K562 (cell line): Measurements from ENCODE around the gene LRRC57. TPM values are rescaled to one million over a fixed set of nuclear protein-coding genes. Genes with fewer than 3 reads are reported as not detected.
A peak's percentile ranks its signal among the peaks of the same experiment; 100 is the strongest.

Experiments
- BRD4 ChIP-seq: fragments of 200-600 bp; sonication (generic); IDR thresholded peaks from 2 replicates; pipeline ENCODE4 v1.6.1; 2017; ENCODE audit warnings: inconsistent platforms
- CHD4 ChIP-seq: fragments of 200-600 bp; sonication (generic); IDR thresholded peaks from 3 replicates; pipeline ENCODE4 v1.6.1; 2012; ENCODE audit warnings: low read depth, mild to moderate bottlenecking, mixed read lengths, low read length, inconsistent platforms; ENCODE audit not compliant: insufficient read depth, insufficient replicate concordance, poor library complexity, severe bottlenecking
- CREB1 ChIP-seq, 2 experiments: sonication (generic) in 1 of 2; formaldehyde crosslinking in 1 of 2; IDR thresholded peaks; 2 replicates each; pipeline versions ENCODE4 v1.6.1 to v1.8.0; 2012 to 2022; ENCODE audit warnings: inconsistent platforms in 1 of 2, mild to moderate bottlenecking in 1 of 2, missing genetic modification reagents in 1 of 2, moderate library complexity in 1 of 2
- DEAF1 ChIP-seq: fragments of 450-650 bp; formaldehyde crosslinking; IDR thresholded peaks from 2 replicates; pipeline ENCODE4 v1.4.0; 2020; ENCODE audit warnings: mild to moderate bottlenecking, moderate library complexity
- ELF2 ChIP-seq: fragments of 250-450 bp; sonication (Bioruptor Pico); IDR thresholded peaks from 2 replicates; pipeline ENCODE4 v1.5.0; 2021; ENCODE audit warnings: mild to moderate bottlenecking
- FOXM1 ChIP-seq, 2 experiments: fragments of 450-650 bp in 1 of 2; sonication (generic) in 1 of 2; formaldehyde crosslinking in 1 of 2; IDR thresholded peaks; 2 replicates each; pipeline versions ENCODE4 v1.6.1 to v1.9.0; 2017 to 2022; ENCODE audit warnings: low read depth in 2 of 2, mild to moderate bottlenecking in 2 of 2, missing genetic modification reagents in 1 of 2, moderate library complexity in 1 of 2
- FUS ChIP-seq: fragments of 200-400 bp; formaldehyde crosslinking; optimal IDR thresholded peaks from 2 replicates; pipeline ENCODE3; 2017; ENCODE audit warnings: low read depth, low read length
- GABPA ChIP-seq: fragments of 200-800 bp; sonication (Bioruptor generic); conservative IDR thresholded peaks from 2 replicates; pipeline ENCODE4 v1.6.1; 2016; ENCODE audit warnings: low read depth, missing genetic modification characterization, missing compliant biosample characterization
- HNRNPK ChIP-seq: fragments of 200-400 bp; formaldehyde crosslinking; IDR thresholded peaks from one replicate; pipeline ENCODE4 v1.6.1; 2018; ENCODE audit warnings: mild to moderate bottlenecking, low read depth, low read length; ENCODE audit not compliant: poor library complexity, severe bottlenecking
- HSF4 ChIP-seq: fragments of 250-450 bp; sonication (Bioruptor Pico); IDR thresholded peaks from 2 replicates; pipeline ENCODE4 v2.1.2; 2022; ENCODE audit warnings: mild to moderate bottlenecking, moderate library complexity, borderline replicate concordance
- MED1 ChIP-seq: sonication (generic); formaldehyde crosslinking; IDR thresholded peaks from 2 replicates; pipeline ENCODE4 v1.8.1; 2023; ENCODE audit warnings: missing genetic modification reagents, borderline replicate concordance
- NCOA1 ChIP-seq: fragments of 450-650 bp; IDR thresholded peaks from 2 replicates; pipeline ENCODE4 v1.6.1; 2016; ENCODE audit warnings: low read depth
- NR2C1 ChIP-seq, 2 experiments: fragments of 450-650 bp; IDR thresholded peaks; 2 replicates each; pipeline ENCODE4 v1.6.1; 2017; ENCODE audit warnings: mild to moderate bottlenecking in 2 of 2, antibody characterized with exemption in 1 of 2, inconsistent platforms in 1 of 2, missing compliant biosample characterization in 1 of 2, missing genetic modification characterization in 1 of 2
- NR2C2 ChIP-seq, 2 experiments: fragments of 200-800 bp in 1 of 2; sonication (Bioruptor generic) in 1 of 2; sonication (generic) in 1 of 2; formaldehyde crosslinking in 1 of 2; IDR thresholded peaks; 2 replicates each; pipeline versions ENCODE4 v1.6.1 to v1.8.0; 2016 to 2022; ENCODE audit warnings: mild to moderate bottlenecking in 1 of 2, missing compliant biosample characterization in 1 of 2, missing genetic modification characterization in 1 of 2, missing genetic modification reagents in 1 of 2
- NR4A1 ChIP-seq, 2 experiments: fragments of 250-450 bp in 1 of 2; fragments of 450-650 bp in 1 of 2; sonication (Bioruptor Pico) in 1 of 2; IDR thresholded peaks; 2 replicates each; pipeline versions ENCODE4 v1.4.0 to v1.6.1; 2016 to 2020; ENCODE audit warnings: mild to moderate bottlenecking in 2 of 2, missing compliant biosample characterization in 1 of 2, missing genetic modification characterization in 1 of 2, moderate library complexity in 1 of 2
- RHOXF2B ChIP-seq: fragments of 250-450 bp; sonication (Bioruptor Pico); conservative IDR thresholded peaks from 2 replicates; pipeline ENCODE4 v1.5.1; 2021
- SAFB ChIP-seq: fragments of 200-400 bp; formaldehyde crosslinking; IDR thresholded peaks from 2 replicates; pipeline ENCODE4 v1.6.1; 2017; ENCODE audit warnings: low read depth, low read length, borderline replicate concordance
- XRCC5 ChIP-seq: fragments of 200-400 bp; formaldehyde crosslinking; IDR thresholded peaks from 2 replicates; pipeline ENCODE4 v1.6.1; 2017; ENCODE audit warnings: low read depth, mild to moderate bottlenecking, low read length
- polyA plus RNA-seq, 8 experiments: library from polyadenylated mRNA; depleted of rRNA in 4 of 8; stranded (reverse) in 5 of 8; unstranded in 3 of 8; fragments of >200 nt; fragmentation: Nextera tagmentation in 2 of 8; fragmentation: Illumina TruSeq in 1 of 8; extraction: Ambion mirVana in 2 of 8; extraction: Trizol in 1 of 8; gene quantifications; 2 replicates each; pipeline versions ENCODE4 v1.2.1 to v1.2.3, GENCODE V29; 2011 to 2014; ENCODE audit warnings: inconsistent platforms in 1 of 8, missing spikeins in 1 of 8
- total RNA-seq, 7 experiments: library from RNA; depleted of rRNA in 6 of 7; stranded (reverse); fragments of >200 nt in 6 of 7; fragmentation: Illumina TruSeq in 2 of 7; extraction: Trizol in 2 of 7; gene quantifications; 2 replicates each; pipeline versions ENCODE4 v1.2.1 to v1.2.3, GENCODE V29; 2011 to 2021; ENCODE audit warnings: low replicate concordance in 1 of 7
- TF ChIP-seq, protein P1 (sequence below): sonication (generic); formaldehyde crosslinking; IDR thresholded peaks from 2 replicates; pipeline ENCODE4 v1.8.1; 2023; ENCODE audit warnings: missing genetic modification reagents, mild to moderate bottlenecking, borderline replicate concordance

The LRRC57 gene
- total and polyA plus RNA-seq, 9 of the 15 experiments (the other 6 are each of a cell fraction or from before 2014, with no cell fraction given), result 3.9 to 20.4 (median 14.8) TPM

- TF ChIP-seq HNRNPK, result no peak
- TF ChIP-seq MED1 (CRISPR knock-in tag), result no peak
- TF ChIP-seq GABPA (tag), result peak; percentile 70; the same call in 1 of the 2 replicates
- no peak for TF ChIP-seq RHOXF2B (CRISPR knock-in tag)
- TF ChIP-seq NR4A1 (CRISPR knock-in tag; IDR thresholded peaks at IDR 0.05), result no peak
- TF ChIP-seq NR4A1 (tag; IDR thresholded peaks at IDR 0.05), result no peak
- no peak for TF ChIP-seq SAFB
- no peak for TF ChIP-seq NCOA1
- TF ChIP-seq NR2C1 (IDR thresholded peaks at IDR 0.05), result no peak
- TF ChIP-seq NR2C1 (tag; IDR thresholded peaks at IDR 0.05), result no peak
- TF ChIP-seq FUS, result no peak
- no peak for TF ChIP-seq CREB1 (IDR thresholded peaks at IDR 0.05)
- TF ChIP-seq CREB1 (CRISPR knock-in tag; IDR thresholded peaks at IDR 0.05), result no peak
- TF ChIP-seq DEAF1 (CRISPR knock-in tag), result no peak
- 0 out of 2 replicates have a peak, but pooled peaks have one; percentile 6 for TF ChIP-seq FOXM1 (IDR thresholded peaks at IDR 0.05; ENCODE audit: low read depth)
- no peak for TF ChIP-seq FOXM1 (CRISPR knock-in tag; IDR thresholded peaks at IDR 0.05; ENCODE audit: low read depth)
- TF ChIP-seq BRD4, result no peak
- no peak for TF ChIP-seq CHD4
- TF ChIP-seq NR2C2 (CRISPR knock-in tag; IDR thresholded peaks at IDR 0.05), result no peak
- TF ChIP-seq NR2C2 (tag; IDR thresholded peaks at IDR 0.05), result peak; percentile 33; the same call in 1 of the 2 replicates
- TF ChIP-seq ELF2 (CRISPR knock-in tag), result no peak
- TF ChIP-seq, protein P1, sequence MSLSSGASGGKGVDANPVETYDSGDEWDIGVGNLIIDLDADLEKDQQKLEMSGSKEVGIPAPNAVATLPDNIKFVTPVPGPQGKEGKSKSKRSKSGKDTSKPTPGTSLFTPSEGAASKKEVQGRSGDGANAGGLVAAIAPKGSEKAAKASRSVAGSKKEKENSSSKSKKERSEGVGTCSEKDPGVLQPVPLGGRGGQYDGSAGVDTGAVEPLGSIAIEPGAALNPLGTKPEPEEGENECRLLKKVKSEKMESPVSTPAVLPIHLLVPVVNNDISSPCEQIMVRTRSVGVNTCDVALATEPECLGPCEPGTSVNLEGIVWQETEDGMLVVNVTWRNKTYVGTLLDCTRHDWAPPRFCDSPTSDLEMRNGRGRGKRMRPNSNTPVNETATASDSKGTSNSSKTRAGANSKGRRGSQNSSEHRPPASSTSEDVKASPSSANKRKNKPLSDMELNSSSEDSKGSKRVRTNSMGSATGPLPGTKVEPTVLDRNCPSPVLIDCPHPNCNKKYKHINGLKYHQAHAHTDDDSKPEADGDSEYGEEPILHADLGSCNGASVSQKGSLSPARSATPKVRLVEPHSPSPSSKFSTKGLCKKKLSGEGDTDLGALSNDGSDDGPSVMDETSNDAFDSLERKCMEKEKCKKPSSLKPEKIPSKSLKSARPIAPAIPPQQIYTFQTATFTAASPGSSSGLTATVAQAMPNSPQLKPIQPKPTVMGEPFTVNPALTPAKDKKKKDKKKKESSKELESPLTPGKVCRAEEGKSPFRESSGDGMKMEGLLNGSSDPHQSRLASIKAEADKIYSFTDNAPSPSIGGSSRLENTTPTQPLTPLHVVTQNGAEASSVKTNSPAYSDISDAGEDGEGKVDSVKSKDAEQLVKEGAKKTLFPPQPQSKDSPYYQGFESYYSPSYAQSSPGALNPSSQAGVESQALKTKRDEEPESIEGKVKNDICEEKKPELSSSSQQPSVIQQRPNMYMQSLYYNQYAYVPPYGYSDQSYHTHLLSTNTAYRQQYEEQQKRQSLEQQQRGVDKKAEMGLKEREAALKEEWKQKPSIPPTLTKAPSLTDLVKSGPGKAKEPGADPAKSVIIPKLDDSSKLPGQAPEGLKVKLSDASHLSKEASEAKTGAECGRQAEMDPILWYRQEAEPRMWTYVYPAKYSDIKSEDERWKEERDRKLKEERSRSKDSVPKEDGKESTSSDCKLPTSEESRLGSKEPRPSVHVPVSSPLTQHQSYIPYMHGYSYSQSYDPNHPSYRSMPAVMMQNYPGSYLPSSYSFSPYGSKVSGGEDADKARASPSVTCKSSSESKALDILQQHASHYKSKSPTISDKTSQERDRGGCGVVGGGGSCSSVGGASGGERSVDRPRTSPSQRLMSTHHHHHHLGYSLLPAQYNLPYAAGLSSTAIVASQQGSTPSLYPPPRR (CRISPR knock-in tag), result no peak
- TF ChIP-seq HSF4 (CRISPR knock-in tag), result no peak
- 0 out of 2 replicates have a peak, but pooled peaks have one; percentile 45 for TF ChIP-seq XRCC5
Measured at GRCh38 chr15:42495361-42496212, 53.0 kb downstream of the LRRC57 start, which contains the start of gene SNAP23 (continued).
